H1 (cell line): Measurements from ENCODE around the gene ZMIZ1.

Source experiments
- EGR1 ChIP-seq: IDR thresholded peaks from 2 replicates; pipeline ENCODE4 v1.6.1; 2011; ENCODE audit warnings: low read depth, low read length, borderline replicate concordance
- EZH2 ChIP-seq: fragments of 200-600 bp; sonication (generic); IDR thresholded peaks from 2 replicates; pipeline ENCODE4 v1.7.1; 2012; ENCODE audit warnings: low read depth, mild to moderate bottlenecking, moderate library complexity, low read length, inconsistent platforms; ENCODE audit not compliant: severe bottlenecking
- POLR2AphosphoS5 ChIP-seq: IDR thresholded peaks from 2 replicates; pipeline ENCODE4 v1.6.1; 2011; ENCODE audit warnings: low read depth, low read length
- TAF1 ChIP-seq: IDR thresholded peaks from 2 replicates; pipeline ENCODE4 v1.6.1; 2011; ENCODE audit warnings: mild to moderate bottlenecking, low read depth, low read length
- TF ChIP-seq, protein P1 (sequence below), 3 experiments: IDR thresholded peaks; 1 replicate in 2 of 3; 2 replicates in 1 of 3; pipeline versions ENCODE4 v1.5.1 to v1.6.1; 2011; ENCODE audit warnings: low read length in 3 of 3, mild to moderate bottlenecking in 3 of 3, inconsistent platforms in 2 of 3, low read depth in 1 of 3, moderate library complexity in 1 of 3; ENCODE audit not compliant: insufficient read depth in 1 of 3; ENCODE audit errors: control extremely low read depth in 1 of 3

DNA sequence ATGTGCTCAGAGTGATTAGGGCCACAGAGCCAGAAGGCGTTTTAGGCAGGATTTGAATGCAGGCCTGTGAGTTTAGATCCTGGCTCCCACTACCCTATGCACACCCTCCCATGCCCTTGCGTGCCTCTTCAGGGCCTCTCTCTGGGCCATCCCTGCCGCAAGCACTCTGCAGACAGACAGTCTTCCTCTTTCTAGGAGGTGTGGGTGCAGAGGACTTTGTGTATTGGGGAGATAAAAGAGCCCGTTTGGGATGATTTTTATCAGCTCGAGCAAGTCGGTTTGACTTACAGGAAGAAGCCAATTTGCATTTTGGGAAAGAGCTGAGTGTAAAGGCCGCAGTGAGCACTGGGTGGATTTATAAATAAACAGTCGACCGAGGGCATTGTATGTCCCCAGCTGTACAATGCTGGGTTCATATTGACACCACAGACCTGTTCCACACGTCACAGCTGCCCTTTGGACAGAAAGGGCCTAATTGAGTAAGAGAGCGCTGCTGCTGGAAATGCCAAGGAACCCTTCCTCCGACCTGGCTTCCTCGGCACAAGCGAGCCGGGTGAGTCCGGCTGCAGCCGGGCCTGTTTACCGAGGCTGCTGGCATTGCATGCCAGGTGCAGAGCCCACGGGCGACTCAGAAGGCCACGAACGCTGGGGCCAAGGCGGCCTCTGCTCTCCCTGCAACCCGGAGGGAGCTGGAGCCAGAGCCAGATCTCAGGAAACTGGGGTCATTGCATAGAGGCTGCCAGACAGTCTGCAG is 25.1 kb downstream of the ZMIZ1 start:
- TF ChIP-seq TAF1 (no peak), POLR2AphosphoS5 (no peak), EZH2 (no peak), EGR1 (no peak)
- TF ChIP-seq, protein P1, sequence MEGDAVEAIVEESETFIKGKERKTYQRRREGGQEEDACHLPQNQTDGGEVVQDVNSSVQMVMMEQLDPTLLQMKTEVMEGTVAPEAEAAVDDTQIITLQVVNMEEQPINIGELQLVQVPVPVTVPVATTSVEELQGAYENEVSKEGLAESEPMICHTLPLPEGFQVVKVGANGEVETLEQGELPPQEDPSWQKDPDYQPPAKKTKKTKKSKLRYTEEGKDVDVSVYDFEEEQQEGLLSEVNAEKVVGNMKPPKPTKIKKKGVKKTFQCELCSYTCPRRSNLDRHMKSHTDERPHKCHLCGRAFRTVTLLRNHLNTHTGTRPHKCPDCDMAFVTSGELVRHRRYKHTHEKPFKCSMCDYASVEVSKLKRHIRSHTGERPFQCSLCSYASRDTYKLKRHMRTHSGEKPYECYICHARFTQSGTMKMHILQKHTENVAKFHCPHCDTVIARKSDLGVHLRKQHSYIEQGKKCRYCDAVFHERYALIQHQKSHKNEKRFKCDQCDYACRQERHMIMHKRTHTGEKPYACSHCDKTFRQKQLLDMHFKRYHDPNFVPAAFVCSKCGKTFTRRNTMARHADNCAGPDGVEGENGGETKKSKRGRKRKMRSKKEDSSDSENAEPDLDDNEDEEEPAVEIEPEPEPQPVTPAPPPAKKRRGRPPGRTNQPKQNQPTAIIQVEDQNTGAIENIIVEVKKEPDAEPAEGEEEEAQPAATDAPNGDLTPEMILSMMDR (IDR thresholded peaks at IDR 0.05; ENCODE audit: control extremely low read depth in 1 of 3, insufficient read depth in 1 of 3, low read depth in 1 of 3, low read length in 3 of 3) = no peak
